NCI-H510A (cell line): ENCODE results near the gene MAGEA2B.
"Not testable (repeated sequence)": the region's sequence is repeated elsewhere in the genome, so short reads cannot be mapped to it uniquely, and the experiment has no call there.

Experiments
- DNase-seq: peaks from one replicate; lab custom pipeline; 2025; lab: John Stamatoyannopoulos, UW

Gene MAGEA2B, protein sequence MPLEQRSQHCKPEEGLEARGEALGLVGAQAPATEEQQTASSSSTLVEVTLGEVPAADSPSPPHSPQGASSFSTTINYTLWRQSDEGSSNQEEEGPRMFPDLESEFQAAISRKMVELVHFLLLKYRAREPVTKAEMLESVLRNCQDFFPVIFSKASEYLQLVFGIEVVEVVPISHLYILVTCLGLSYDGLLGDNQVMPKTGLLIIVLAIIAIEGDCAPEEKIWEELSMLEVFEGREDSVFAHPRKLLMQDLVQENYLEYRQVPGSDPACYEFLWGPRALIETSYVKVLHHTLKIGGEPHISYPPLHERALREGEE

DNA sequence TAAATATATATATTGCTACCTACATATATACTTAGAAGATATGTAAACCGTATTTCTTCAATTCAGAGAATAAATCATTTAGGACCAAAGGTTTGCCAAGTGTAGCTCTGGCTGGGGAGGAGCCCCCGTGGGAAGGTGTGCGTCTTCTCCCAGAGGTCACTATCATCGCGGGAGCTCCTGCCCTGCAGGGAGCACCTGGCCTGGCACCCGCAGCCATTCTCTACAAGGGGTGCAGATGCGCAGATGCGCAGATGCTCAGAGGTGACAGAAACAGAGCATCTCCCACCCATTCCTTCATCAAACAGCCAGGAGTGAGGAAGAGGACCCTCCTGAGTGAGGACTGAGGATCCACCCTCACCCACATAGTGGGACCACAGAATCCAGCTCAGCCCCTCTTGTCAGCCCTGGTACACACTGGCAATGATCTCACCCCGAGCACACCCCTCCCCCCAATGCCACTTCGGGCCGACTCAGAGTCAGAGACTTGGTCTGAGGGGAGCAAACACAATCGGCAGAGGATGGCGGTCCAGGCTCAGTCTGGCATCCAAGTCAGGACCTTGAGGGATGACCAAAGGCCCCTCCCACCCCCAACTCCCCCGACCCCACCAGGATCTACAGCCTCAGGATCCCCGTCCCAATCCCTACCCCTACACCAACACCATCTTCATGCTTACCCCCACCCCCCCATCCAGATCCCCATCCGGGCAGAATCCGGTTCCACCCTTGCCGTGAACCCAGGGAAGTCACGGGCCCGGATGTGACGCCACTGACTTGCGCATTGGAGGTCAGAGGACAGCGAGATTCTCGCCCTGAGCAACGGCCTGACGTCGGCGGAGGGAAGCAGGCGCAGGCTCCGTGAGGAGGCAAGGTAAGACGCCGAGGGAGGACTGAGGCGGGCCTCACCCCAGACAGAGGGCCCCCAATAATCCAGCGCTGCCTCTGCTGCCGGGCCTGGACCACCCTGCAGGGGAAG, at the start of gene MAGEA2B:
MAGEA2B (plus strand) TSS at position 814 of the 973 bp plus-strand sequence. CDS start 2,479 bp downstream, outside the sequence.
- DNase-seq, result not testable (repeated sequence)

DNA sequence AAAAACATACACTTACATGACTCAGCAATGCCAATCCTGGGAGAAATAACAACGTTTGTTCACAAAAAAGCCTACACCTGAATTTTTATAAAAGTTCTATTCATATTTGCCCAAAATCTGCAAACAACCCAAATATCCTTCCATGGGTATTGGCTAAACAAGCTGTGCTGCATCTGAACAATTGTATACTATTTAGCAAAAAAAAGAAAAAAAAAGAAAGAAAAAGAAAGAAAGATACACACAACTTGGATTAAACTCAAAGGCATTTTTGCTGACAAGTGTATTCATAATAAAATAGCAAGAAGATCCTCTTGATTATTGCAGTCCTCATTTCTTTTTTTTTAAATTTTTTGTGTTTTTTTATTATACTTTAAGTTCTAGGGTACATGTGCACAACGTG, 40.3 kb upstream of the MAGEA2B start:
- DNase-seq, result no peak

DNA sequence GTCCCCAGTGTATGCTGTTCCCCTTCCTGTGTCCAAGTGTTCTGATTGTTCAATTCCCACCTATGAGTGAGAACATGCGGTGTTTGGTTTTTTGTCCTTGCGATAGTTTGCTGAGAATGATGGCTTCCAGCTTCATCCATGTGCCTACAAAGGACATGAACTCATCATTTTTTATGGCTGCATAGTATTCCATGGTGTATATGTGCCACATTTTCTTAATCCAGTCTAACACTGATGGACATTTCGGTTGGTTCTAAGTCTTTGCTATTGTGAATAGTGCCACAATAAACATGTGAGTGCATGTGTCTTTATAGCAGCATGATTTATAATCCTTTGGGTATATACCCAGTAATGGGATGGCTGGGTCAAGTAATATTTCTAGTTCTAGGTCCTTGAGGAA, 39.8 kb upstream of the MAGEA2B start:
- not testable (repeated sequence) for DNase-seq

DNA sequence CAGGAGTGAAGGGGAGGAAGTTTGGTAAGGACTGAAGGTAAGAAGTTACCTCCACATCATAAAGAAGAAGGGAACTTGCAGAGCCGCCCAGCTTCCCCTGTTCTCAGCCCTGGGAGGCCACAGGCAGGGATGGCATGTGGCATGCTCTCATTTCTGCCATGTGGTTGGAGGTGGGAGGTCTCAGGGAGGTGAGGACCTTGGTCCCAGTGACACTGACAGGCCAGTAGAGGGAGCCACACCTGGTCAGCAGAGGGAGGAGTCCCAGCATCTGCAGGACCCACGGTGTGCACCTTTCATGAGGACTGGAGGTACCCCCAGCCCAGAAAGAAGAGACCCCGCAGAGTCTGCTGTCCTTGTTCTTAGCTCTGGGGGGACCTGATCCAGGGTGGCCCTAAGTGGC, 33.4 kb upstream of the MAGEA2B start:
- not testable (repeated sequence) for DNase-seq

DNA sequence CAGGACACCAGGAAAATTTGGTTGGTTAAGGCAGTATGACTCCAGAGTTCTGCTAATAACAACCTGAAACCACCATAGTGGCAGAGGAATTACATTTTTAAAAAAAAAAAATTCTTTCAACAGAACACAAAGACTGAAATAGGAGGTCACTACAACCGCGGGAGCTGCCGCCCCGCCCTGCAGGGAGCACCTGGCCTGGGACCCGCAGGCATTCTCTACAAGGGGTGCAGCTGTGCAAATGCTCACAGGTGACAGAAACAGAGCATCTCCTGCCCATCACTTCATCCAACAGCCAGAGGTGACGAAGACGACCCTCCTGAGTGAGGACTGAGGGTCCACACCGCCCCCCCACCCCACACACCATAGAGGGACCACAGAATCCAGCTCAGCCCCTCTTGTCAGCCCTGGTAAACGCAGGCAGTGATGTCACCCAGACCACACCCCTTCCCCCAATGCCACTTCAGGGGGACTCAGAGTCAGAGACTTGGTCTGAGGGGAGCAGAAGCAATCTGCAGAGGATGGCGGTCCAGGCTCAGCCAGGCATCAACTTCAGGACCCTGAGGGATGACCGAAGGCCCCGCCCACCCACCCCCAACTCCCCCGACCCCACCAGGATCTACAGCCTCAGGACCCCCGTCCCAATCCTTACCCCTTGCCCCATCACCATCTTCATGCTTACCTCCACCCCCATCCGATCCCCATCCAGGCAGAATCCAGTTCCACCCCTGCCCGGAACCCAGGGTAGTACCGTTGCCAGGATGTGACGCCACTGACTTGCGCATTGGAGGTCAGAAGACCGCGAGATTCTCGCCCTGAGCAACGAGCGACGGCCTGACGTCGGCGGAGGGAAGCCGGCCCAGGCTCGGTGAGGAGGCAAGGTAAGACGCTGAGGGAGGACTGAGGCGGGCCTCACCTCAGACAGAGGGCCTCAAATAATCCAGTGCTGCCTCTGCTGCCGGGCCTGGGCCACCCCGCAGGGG, 16.2 kb upstream of the MAGEA2B start, which contains the start of gene MAGEA3:
MAGEA3 (plus strand) TSS at position 843 of the 980 bp plus-strand sequence. CDS start 2,039 bp downstream, outside the sequence.
- DNase-seq, result not testable (repeated sequence)

DNA sequence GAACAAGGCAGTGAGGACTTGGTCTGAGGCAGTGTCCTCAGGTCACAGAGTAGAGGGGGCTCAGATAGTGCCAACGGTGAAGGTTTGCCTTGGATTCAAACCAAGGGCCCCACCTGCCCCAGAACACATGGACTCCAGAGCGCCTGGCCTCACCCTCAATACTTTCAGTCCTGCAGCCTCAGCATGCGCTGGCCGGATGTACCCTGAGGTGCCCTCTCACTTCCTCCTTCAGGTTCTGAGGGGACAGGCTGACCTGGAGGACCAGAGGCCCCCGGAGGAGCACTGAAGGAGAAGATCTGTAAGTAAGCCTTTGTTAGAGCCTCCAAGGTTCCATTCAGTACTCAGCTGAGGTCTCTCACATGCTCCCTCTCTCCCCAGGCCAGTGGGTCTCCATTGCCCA, 14.0 kb upstream of the MAGEA2B start:
- not testable (repeated sequence) for DNase-seq

DNA sequence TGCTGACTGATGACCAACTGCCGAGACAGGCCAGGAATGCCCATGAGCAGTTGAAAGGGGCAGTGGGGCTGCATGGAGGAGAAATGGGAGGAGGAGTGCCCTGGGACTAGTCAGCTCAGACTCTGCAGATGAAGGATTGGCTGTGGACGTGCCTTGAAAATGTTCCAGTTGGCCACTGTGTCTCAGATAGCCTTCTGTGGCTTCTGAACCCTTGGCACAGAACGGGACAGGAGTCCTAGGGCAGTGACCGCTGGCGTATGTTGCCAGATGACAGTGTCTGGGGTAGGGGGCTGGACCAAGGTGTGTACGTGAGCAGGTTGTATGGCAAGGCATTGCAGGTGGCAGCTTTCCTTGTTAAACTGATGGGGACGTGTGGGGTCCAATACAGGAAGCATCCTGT, 7.9 kb upstream of the MAGEA2B start:
- not testable (repeated sequence) for DNase-seq

DNA sequence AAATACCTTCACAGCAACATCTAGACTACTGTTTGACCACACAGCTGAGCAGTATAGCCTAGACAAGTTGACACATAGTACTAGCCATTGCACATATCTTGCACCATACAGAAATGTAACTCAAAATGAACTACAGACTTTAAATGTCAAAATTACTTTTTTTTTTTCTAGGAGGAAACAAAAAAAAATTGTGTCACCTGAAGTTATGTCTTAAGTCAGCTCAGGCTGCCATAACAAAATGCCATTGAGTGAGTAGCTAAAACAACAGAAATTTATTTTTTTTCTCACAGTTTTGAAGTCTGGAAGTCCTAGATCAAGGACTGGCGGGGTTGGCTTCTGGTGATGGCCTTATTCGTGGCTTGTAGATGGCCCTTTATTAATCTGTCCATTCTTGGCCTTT, 5.3 kb upstream of the MAGEA2B start, which contains the start of gene CSAG2:
CSAG2 (minus strand) TSS at position 101 of the 400 bp plus-strand sequence. CDS start 161 bp downstream, outside the sequence.
- DNase-seq, result not testable (repeated sequence)

DNA sequence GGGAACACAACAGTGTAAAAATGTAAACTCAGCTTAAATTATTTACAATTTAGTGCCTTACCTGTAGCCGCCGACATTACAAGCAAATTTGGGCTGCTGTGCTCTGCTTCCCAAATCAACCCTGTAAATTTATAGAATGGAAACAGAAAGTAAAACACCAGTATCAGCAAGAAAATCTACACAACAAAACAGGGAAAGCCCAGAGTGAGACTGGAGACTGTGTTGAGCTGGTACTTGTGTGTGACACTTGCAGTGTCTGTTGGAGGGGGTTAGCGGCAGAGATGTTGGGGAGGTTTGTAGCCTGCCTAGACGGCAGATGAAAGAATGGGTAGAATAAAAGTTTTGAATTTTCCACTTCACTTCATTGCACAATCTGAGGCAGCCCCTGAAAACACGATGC, 1.2 kb upstream of the MAGEA2B start:
- not testable (repeated sequence) for DNase-seq

DNA sequence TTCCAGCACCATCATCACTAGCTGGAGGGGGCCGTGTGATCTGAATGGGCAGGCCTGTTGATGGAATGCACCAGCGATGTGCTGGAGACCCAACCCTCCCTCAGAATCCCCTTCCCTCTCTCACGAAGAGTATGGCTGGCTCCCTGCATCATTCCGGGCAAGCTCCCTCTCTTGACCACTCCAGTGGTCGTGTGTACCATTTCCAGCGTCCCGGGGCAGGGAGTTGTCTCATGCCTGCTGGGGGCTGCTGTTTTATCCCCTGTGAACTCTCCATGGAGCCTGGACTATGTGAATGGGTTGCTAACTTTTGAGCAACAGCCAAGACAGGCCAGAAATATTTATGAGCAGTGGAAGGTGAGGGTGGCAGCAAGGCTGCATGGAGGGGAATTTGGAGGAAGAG, 11.0 kb downstream of the MAGEA2B start:
- DNase-seq, result no peak

DNA sequence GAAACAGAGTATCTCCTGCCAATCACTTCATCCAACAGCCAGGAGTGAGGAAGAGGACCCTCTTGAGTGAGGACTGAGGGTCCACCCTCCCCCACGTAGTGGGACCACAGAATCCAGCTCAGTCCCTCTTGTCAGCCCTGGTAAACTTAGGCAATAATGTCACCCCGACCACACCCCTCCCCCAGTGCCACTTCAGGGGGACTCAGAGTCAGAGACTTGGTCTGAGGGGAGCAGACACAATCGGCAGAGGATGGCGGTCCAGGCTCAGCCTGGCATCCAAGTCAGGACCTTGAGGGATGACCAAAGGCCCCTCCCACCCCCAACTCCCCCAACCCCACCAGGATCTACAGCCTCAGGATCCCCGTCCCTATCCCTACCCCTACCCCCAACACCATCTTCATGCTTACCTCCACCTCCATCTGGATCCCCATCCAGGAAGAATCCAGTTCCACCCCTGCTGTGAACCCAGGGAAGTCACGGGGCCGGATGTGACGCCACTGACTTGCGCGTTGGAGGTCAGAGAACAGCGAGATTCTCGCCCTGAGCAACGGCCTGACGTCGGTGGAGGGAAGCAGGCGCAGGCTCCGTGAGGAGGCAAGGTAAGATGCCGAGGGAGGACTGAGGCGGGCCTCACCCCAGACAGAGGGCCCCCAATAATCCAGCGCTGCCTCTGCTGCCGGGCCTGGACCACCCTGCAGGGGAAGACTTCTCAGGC, 19.0 kb downstream of the MAGEA2B start, which contains the start of the genes CSAG1 and MAGEA12:
CSAG1 (minus strand) TSS at position 461 of the 715 bp plus-strand sequence. CDS start 1,261 bp downstream, outside the sequence.
MAGEA12 (plus strand) TSS at position 497 of the 715 bp plus-strand sequence. CDS start 2,405 bp downstream, outside the sequence.
- peak; percentile 67 for DNase-seq

DNA sequence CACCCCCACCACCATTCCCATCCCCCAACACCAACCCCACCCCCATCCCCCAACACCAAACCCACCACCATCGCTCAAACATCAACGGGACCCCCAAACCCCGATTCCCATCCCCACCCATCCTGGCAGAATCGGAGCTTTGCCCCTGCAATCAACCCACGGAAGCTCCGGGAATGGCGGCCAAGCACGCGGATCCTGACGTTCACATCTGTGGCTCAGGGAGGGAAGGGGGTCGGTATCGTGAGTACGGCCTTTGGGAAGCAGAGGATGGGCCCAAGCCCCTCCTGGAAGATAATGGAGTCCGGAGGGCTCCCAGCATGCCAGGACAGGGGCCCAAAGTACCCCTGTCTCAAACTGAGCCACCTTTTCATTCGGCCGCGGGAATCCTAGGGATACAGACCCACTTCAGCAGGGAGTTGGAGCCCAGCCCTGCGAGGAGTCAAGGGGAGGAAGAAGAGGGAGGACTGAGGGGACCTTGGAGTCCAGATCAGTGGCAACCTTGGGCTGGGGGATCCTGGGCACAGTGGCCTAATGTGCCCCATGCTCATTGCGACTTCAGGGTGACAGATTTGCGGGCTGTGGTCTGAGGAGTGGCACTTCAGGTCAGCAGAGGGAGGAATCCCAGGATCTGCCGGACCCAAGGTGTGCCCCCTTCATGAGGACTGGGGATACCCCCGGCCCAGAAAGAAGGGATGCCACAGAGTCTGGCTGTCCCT, 19.9 kb downstream of the MAGEA2B start:
- not testable (repeated sequence) for DNase-seq

DNA sequence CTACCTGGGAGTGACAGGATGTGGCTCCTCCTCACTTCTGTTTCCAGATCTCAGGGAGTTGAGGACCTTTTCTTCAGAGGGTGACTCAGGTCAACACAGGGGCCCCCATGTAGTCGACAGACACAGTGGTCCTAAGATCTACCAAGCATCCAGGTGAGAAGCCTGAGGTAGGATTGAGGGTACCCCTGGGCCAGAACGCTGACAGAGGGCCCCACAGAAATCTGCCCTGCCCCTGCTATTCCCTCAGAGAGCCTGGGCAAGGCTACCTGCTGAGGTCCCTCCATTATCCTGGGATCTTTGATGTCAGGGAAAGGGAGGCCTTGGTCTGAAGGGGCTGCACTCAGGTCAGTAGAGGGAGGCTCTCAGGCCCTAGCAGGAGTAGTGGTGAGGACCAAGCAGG, 20.7 kb downstream of the MAGEA2B start:
- DNase-seq, result no peak

DNA sequence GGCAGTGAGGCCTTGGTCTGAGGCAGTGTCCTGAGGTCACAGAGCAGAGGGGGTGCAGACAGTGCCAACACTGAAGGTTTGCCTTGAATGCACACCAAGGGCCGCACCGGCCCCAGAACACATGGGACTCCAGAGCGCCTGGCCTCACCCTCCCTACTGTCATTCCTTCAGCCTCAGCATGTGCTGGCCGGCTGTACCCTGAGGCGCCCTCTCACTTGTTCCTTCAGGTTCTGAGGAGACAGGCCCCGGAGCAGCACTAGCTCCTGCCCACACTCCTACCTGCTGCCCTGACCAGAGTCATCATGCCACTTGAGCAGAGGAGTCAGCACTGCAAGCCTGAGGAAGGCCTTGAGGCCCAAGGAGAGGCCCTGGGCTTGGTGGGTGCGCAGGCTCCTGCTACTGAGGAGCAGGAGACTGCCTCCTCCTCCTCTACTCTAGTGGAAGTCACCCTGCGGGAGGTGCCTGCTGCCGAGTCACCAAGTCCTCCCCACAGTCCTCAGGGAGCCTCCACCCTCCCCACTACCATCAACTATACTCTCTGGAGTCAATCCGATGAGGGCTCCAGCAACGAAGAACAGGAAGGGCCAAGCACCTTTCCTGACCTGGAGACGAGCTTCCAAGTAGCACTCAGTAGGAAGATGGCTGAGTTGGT, 21.6 kb downstream of the MAGEA2B start:
- no peak for DNase-seq

DNA sequence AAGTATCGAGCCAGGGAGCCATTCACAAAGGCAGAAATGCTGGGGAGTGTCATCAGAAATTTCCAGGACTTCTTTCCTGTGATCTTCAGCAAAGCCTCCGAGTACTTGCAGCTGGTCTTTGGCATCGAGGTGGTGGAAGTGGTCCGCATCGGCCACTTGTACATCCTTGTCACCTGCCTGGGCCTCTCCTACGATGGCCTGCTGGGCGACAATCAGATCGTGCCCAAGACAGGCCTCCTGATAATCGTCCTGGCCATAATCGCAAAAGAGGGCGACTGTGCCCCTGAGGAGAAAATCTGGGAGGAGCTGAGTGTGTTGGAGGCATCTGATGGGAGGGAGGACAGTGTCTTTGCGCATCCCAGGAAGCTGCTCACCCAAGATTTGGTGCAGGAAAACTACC, 22.1 kb downstream of the MAGEA2B start:
- not testable (repeated sequence) for DNase-seq

DNA sequence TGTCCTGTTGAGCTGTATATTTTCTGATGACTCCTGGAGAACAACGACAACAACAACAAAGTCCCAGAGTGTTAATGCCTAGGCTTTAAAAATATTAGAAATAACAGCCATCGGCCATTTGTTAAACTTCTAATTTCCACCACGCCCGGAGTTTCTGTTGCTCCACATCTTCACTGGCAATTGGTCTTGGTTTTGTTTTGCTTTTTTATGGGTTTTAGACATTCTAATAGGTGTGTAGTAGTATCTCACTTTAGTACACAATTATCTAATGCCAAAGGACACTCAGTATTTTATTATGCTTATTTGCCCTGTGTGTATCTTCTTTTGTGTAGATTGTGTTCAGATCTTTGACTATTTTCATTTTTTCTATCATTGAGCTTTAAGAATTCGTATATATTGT, 24.1 kb downstream of the MAGEA2B start:
- DNase-seq, result no peak

DNA sequence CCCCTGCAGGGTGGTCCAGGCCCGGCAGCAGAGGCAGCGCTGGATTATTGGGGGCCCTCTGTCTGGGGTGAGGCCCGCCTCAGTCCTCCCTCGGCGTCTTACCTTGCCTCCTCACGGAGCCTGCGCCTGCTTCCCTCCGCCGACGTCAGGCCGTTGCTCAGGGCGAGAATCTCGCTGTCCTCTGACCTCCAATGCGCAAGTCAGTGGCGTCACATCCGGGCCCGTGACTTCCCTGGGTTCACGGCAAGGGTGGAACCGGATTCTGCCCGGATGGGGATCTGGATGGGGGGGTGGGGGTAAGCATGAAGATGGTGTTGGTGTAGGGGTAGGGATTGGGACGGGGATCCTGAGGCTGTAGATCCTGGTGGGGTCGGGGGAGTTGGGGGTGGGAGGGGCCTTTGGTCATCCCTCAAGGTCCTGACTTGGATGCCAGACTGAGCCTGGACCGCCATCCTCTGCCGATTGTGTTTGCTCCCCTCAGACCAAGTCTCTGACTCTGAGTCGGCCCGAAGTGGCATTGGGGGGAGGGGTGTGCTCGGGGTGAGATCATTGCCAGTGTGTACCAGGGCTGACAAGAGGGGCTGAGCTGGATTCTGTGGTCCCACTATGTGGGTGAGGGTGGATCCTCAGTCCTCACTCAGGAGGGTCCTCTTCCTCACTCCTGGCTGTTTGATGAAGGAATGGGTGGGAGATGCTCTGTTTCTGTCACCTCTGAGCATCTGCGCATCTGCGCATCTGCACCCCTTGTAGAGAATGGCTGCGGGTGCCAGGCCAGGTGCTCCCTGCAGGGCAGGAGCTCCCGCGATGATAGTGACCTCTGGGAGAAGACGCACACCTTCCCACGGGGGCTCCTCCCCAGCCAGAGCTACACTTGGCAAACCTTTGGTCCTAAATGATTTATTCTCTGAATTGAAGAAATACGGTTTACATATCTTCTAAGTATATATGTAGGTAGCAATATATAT, 39.5 kb downstream of the MAGEA2B start, which contains the start of gene MAGEA2:
MAGEA2 (minus strand) TSS at position 157 of the 965 bp plus-strand sequence. CDS start 2,479 bp downstream, outside the sequence.
- not testable (repeated sequence) for DNase-seq

DNA sequence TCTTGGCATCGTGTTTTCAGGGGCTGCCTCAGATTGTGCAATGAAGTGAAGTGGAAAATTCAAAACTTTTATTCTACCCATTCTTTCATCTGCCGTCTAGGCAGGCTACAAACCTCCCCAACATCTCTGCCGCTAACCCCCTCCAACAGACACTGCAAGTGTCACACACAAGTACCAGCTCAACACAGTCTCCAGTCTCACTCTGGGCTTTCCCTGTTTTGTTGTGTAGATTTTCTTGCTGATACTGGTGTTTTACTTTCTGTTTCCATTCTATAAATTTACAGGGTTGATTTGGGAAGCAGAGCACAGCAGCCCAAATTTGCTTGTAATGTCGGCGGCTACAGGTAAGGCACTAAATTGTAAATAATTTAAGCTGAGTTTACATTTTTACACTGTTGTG, 40.4 kb downstream of the MAGEA2B start:
- DNase-seq, result not testable (repeated sequence)
